Smooth muscle cell (in vitro differentiated cells): ENCODE results near the gene ATG9A. TPM values are rescaled to one million over a fixed set of nuclear protein-coding genes. Genes with fewer than 3 reads are reported as not detected.

Experiments used
- DNase-seq: peaks from one replicate; lab custom pipeline; 2025; ENCODE audit not compliant: unreplicated experiment; lab: John Stamatoyannopoulos, UW
- H2AFZ ChIP-seq: fragments of 200-600 bp; sonication (generic); 2 replicates; pipeline ENCODE4 v1.6.0; 2016; ENCODE audit warnings: antibody characterized with exemption, low read depth, mild to moderate bottlenecking
- H3F3A ChIP-seq: fragments of 200-600 bp; sonication (generic); 2 replicates; pipeline ENCODE4 v1.6.0; 2017; ENCODE audit warnings: antibody characterized with exemption, low read depth
- H3K27ac ChIP-seq: fragments of 200-600 bp; sonication (generic); 2 replicates; pipeline ENCODE4 v1.5.1; 2016; ENCODE audit warnings: low read depth, mild to moderate bottlenecking
- H3K27me3 ChIP-seq: fragments of 200-600 bp; sonication (generic); 2 replicates; pipeline ENCODE4 v1.6.1; 2016; ENCODE audit warnings: low read depth, mild to moderate bottlenecking
- H3K36me3 ChIP-seq: fragments of 200-600 bp; sonication (generic); 2 replicates; pipeline ENCODE4 v1.5.1; 2016; ENCODE audit warnings: low read depth
- H3K4me1 ChIP-seq: fragments of 200-600 bp; sonication (generic); 2 replicates; pipeline ENCODE4 v1.5.1; 2016; ENCODE audit warnings: low read depth
- H3K4me2 ChIP-seq: fragments of 200-600 bp; sonication (generic); 2 replicates; pipeline ENCODE4 v1.6.0; 2016; ENCODE audit warnings: mild to moderate bottlenecking
- H3K4me3 ChIP-seq: fragments of 200-600 bp; sonication (generic); 2 replicates; pipeline ENCODE4 v1.5.1; 2016; ENCODE audit warnings: mild to moderate bottlenecking
- H3K79me2 ChIP-seq: fragments of 200-600 bp; sonication (generic); 2 replicates; pipeline ENCODE4 v1.6.0; 2016; ENCODE audit warnings: low read depth, mild to moderate bottlenecking
- H3K9ac ChIP-seq: fragments of 200-600 bp; sonication (generic); 2 replicates; pipeline ENCODE4 v1.6.0; 2016; ENCODE audit warnings: low read depth
- H3K9me3 ChIP-seq: fragments of 200-600 bp; sonication (generic); replicated peaks from 2 replicates; pipeline ENCODE4 v1.5.1; 2016; ENCODE audit warnings: low read depth
- H4K20me1 ChIP-seq: fragments of 200-600 bp; sonication (generic); 2 replicates; pipeline ENCODE4 v1.6.0; 2016; ENCODE audit warnings: low read depth
- CTCF ChIP-seq: fragments of 200-600 bp; sonication (generic); IDR thresholded peaks from 2 replicates; pipeline ENCODE4 v1.5.1; 2017; ENCODE audit warnings: borderline replicate concordance, mild to moderate bottlenecking, antibody characterized with exemption; ENCODE audit not compliant: insufficient read depth, poor library complexity, severe bottlenecking
- WGBS: methylation state at CpG from one replicate; pipeline ENCODE4 v1.1.7; 2016; ENCODE audit warnings: low lambda C conversion rate; 5-methylcytosine and 5-hydroxymethylcytosine counted together
- polyA plus RNA-seq: library from polyadenylated mRNA; unstranded; fragments of >200 nt; fragmentation: Nextera tagmentation; extraction: Ambion mirVana; gene quantifications from 2 replicates; pipeline ENCODE4 v1.2.1, GENCODE V29; 2016
- total RNA-seq: library from RNA; depleted of rRNA; stranded (reverse); fragments of >200 nt; gene quantifications from 2 replicates; pipeline ENCODE4 v1.2.3, GENCODE V29; 2014

The ATG9A gene
- total and polyA plus RNA-seq, 2 experiments from 2014 or later: 58.1 to 61.6 TPM

DNA sequence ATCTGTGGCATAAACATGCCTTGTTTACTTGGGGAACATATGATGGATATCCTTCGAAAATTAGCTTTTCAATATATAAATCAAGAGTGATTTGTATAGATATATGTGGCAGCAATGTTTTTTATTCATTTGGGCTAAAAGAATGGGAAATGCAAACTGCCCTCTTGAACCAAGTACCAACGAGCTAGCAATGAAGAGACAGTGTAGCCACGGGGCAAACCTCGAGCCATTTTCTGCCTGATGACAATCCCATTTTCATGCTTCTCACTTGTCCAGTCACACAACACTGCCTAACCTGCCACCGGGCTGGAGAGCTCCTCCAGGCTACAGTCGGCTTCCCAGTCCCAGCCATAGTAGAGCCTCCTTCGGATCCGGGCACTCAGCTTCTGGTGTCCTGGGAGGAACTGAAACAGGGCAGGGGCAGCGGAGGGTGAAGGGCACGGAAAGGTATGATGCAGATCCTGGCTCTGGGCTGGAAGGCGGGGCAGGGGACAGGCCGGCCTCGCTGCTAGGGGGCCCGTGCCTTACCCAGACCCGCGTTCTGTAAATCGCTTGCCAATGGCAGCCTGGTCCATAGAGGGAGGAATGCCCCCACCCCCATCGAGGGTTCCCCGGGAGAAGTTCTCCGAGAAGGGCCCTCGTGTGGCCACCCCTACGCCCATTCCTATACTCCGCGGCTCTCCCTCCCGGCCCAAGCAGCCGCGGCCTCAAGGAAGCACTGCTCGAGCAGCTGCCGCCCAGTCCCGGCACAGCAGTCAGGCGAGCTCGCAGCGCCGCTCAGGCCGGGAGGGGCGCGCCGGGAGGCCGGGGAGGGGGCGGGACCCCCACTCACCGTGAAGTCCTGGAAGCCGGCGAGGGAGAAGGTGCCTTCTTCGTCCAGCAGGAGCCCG lies 53.3 kb downstream of the ATG9A start:
- peaks cover 3% of the 10 kb centered on the region for H3F3A ChIP-seq
- H4K20me1 ChIP-seq: peaks cover 7% of the 10 kb centered on the region
- peak overlapping the region; percentile 99 for H3K4me2 ChIP-seq
- DNase-seq: no peak
- no peaks in the 10 kb centered on the region for H3K36me3 ChIP-seq
- H3K27ac ChIP-seq: peak overlapping the region; percentile 79
- H3K9me3 ChIP-seq: no peaks in the 10 kb centered on the region
- WGBS: 7% methylated on average over 33 of the region's 45 CpGs
- peak overlapping the region; percentile 74 for H3K4me3 ChIP-seq
- peaks cover 4% of the 10 kb centered on the region for H3K4me1 ChIP-seq
- H3K9ac ChIP-seq: peak overlapping the region; percentile 78
- peaks cover 14% of the 10 kb centered on the region for H3K79me2 ChIP-seq
- no peak for TF ChIP-seq CTCF
- no peaks in the 10 kb centered on the region for H3K27me3 ChIP-seq
- H2AFZ ChIP-seq: peak overlapping the region; percentile 89

DNA sequence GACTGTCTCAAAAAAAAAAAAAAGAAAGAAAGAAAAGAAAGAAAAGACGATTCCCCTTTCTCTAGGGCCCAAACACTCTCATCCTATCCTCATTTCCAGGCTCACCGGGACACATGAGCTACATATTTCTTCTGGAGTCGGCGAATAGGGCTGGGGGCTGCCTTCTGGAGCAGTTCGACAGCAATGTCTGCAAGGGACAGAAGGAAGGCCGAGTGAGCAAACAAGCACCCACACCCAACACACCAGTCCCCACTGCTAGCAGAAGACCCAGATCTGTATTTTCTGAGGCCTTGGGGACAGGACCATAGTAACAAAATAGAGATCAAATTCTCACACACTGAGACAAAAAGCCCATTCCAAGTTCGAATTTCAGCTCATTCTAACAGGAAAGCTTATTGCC lies 54.0 kb downstream of the ATG9A start:
- no peaks in the 10 kb centered on the region for H3K27me3 ChIP-seq
- peak overlapping the region; percentile 99 for H3K4me2 ChIP-seq
- peaks cover 3% of the 10 kb centered on the region for H3F3A ChIP-seq
- H3K4me1 ChIP-seq: peaks cover 4% of the 10 kb centered on the region
- H3K4me3 ChIP-seq: peak overlapping the region; percentile 74
- H3K36me3 ChIP-seq: no peaks in the 10 kb centered on the region
- no peak overlapping the region for H3K27ac ChIP-seq
- TF ChIP-seq CTCF: no peak
- H3K9me3 ChIP-seq: no peaks in the 10 kb centered on the region
- peaks cover 7% of the 10 kb centered on the region for H4K20me1 ChIP-seq
- H2AFZ ChIP-seq: no peak overlapping the region
- H3K9ac ChIP-seq: no peak overlapping the region
- no peak for DNase-seq
- peaks cover 14% of the 10 kb centered on the region for H3K79me2 ChIP-seq
- WGBS: 86% methylated on average over 7 of the region's 7 CpGs

DNA sequence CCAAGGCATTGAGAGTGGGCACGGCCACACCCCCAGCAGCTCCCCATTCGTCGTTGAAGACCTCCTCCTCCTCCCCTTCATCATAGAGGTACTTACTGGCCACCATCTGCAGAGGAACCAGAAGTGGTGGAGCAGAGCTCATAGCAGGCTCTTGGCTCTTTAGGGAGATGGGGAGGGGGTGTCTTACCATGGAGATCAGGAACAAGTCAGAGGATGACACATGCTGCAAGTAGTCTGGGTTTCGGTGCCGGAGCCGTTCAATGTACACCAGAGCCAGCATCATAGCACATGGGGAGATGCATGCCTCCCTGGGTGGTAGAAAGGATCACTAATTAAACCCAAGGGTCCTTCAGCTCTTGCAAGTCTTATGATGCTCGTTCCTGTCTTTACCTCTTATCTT lies 54.6 kb downstream of the ATG9A start:
- no peak for TF ChIP-seq CTCF
- no peaks in the 10 kb centered on the region for H3K9me3 ChIP-seq
- 91% methylated on average over 7 of the region's 7 CpGs for WGBS
- H3K4me1 ChIP-seq: peaks cover 4% of the 10 kb centered on the region
- H2AFZ ChIP-seq: no peak overlapping the region
- H3K4me3 ChIP-seq: no peak overlapping the region
- H3K27ac ChIP-seq: no peak overlapping the region
- H3K79me2 ChIP-seq: peaks cover 14% of the 10 kb centered on the region
- H3K4me2 ChIP-seq: no peak overlapping the region
- H3K36me3 ChIP-seq: no peaks in the 10 kb centered on the region
- H3F3A ChIP-seq: peaks cover 3% of the 10 kb centered on the region
- H4K20me1 ChIP-seq: peaks cover 7% of the 10 kb centered on the region
- no peaks in the 10 kb centered on the region for H3K27me3 ChIP-seq
- DNase-seq: no peak
- no peak overlapping the region for H3K9ac ChIP-seq
